Regular cardiac myocyte (primary cell): ENCODE data around the gene NCOA3. TPM values are rescaled to one million over a fixed set of nuclear protein-coding genes. Genes with fewer than 3 reads are reported as not detected.

Experiments
- total RNA-seq: library from RNA; depleted of rRNA; stranded (reverse); fragments of >200 nt; gene quantifications from 2 replicates; pipeline ENCODE4 v1.2.3, GENCODE V29; 2014

The NCOA3 gene
- 33.9 and 35.5 TPM in 2 replicates for total RNA-seq

DNA sequence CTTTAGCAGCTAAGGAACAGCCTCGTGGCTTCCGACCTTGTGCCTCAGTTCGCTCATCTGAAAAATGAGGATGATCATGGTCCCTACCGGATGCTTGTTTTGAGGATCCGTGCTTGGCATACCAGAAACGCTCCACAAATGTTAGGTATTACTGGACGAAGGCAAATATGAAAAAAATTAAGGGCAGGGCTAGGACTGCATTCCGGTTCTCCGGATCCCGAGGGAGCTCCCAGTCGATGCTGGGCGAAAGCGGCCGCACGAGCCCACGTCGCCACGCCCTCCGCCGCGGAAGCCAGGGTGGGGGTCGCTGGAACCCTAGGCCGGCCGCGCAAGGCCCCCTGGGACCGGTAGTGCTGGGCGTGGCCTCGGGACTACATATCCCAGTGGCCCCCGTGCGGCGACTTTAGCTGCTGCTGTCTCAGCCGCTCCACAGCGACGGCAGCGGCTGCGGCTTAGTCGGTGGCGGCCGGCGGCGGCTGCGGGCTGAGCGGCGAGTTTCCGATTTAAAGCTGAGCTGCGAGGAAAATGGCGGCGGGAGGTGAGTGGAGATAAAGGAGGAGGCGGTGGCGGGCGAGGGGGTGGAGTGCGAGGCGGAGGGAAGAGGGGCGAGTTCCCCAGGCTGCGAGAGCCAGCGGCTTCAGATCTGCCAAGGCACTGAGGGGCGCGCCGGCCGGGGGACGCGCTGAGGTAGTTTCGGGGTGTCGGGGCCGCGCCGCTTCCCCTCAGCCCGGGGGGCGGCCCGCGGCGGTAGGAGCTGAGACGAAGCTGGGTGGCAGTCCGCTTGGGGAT, at the start of gene NCOA3:
NCOA3 (plus strand) TSS at position 406 of the 789 bp plus-strand sequence. CDS start 120,361 bp downstream, outside the sequence.

Other genes starting within 250 kb of the NCOA3 start
- gene ZMYND8, start 145.2 kb upstream of the NCOA3 start, total RNA-seq = 11.3 and 16.5 TPM in 2 replicates